GM18508 (cell line): ENCODE measurements around the gene REEP2.
"Not testable (repeated sequence)": the region's sequence is repeated elsewhere in the genome, so short reads cannot be mapped to it uniquely, and the experiment has no call there.

Source experiments
- ATAC-seq: cut with Tn5 transposase; IDR thresholded peaks from one replicate; pipeline ENCODE4 v1.9.1; 2021; ENCODE audit warnings: moderate number of reproducible peaks; ENCODE audit not compliant: insufficient read depth, unreplicated experiment

Gene REEP2

DNA sequence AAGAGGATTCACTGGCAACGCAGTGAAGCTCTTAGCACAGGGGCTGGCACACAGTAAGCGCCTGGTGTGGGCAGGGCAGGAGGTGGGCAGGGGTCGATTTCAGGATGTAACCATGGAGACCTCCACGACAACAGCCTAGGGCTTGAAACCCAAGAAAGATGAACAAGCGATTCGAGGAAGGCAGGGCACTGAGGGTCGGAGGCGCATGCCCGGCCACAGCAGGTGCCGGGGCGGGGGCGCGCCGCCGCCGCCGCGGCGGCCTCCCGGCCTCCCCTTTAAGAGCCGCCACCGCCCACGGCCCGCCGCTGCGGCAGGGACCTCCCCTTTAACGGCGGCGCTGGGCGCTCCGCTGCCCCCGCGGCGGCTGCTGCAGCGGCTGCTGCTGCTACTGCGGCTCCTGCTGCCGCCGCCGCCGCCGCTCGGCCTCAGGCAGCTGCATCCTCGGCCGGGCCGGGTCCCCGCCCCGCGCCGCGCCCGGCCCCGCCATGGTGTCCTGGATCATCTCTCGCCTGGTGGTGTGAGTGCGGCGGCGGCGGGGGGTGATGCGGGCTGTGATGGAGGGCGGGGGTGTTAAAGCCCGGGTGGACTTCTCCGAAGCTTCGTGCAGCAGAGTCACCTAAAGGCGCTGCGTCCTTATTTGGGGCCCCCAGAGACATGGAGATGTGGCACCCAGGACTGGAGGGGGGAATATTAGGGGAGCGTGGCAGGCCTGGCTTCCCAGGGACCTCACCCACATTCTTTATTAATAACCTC lies at the start of gene REEP2:
TSS of gene REEP2 (plus strand) at position 334 of the 753 bp plus-strand sequence. CDS start at position 486, 152 bp downstream.
- ATAC-seq, result no peak

DNA sequence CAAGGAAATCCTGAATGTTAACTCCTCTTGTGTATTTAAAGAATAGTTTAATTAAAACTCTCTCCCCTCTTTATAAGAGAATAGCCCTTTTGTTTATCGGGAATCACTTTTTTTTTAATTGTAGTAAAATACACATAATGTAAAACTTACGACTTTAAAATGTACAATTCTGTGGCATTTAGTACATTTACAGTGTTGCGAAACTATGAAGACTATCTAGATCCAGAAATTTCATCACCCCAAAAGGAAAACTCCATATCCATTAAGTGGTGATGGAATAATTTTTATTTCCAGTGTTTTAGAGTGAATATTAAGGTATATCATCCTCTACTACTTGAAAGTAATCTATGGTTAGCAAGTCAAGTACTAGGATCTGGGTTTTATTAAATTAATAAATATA lies 49.5 kb upstream of the REEP2 start:
- ATAC-seq, result no peak

DNA sequence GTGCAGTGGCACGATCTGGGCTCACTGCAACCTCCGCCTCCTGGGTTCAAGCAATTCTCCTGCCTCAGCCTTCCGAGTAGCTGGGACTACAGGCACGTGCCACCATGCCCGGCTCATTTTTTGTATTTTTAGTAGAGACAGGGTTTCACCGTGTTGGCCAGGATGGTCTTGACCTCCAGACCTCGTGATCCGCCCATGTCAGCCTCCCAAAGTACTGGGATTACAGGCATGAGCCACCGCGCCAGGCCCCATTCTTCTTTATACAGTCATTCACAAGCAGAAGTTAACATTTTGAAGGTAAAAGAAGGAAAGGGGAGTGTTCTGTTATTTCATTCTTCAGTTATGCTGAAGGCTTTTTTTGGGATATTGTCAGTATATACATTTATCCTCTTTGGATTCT lies 48.9 kb upstream of the REEP2 start:
- ATAC-seq, result not testable (repeated sequence)

DNA sequence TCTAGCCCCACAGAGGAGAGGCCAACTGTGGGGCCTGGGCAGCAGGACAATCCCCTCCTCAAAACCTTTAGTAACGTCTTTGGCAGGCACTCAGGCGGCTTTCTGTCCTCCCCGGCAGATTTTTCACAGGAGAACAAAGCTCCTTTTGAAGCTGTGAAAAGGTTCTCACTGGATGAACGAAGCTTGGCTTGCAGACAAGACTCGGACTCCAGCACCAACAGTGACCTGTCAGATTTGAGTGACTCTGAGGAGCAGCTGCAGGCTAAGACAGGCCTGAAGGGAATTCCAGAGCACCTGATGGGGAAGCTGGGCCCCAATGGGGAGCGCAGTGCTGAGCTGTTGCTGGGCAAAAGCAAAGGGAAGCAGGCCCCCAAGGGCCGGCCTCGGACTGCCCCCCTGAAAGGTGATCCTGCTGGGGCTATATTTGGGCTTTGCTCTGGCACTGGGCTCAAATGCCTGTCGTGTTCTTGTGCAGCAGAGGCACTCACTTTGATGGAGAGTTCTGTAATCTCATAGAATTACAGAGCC lies 46.9 kb upstream of the REEP2 start:
- no peak for ATAC-seq

- no peak for ATAC-seq
These were observed 36.2 kb upstream of the REEP2 start for GRCh38 chr5:138402640-138403039.

DNA sequence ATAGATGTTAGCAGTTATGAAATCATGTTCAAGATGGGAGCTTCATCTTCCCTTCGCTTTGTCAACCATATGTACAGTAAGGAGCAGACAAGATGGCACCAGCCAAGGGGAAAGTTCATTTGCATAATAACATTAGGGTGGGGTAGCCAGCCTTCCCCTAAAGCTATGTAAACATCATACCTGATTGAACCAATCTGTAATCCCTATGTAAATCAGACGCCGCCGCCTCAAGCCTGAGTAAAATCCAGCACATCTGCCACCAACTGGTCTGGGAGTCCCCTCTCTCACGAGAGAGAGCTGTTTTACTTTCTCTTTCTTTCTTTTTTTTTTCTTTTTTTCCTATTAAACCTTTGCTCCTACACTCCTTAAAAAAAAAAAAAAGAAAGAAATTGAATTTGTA lies 30.8 kb upstream of the REEP2 start:
- ATAC-seq, result peak; percentile 62

GRCh38 chr5:138410996-138411640 lies 27.7 kb upstream of the REEP2 start:
- ATAC-seq, result not testable (repeated sequence)

DNA sequence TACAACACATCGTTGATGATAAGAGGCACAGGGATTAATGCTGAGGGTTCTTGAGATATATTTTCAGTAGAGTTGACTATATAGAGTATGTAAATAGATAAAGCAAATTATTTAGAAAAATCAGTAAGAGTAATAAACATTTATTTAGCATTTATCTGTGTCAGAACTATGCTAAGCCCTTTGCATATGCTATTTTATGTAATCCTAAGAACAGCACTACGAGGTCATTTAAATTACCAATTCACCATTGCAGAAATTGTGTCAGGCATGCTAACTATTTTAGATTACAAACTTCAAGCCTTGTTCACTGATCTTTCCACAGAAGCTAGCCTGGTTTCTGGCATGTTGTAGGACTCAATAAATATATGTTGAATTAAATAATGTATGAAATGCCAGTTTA lies 20.4 kb upstream of the REEP2 start:
- ATAC-seq, result no peak

GRCh38 chr5:138425079-138425478 lies 13.8 kb upstream of the REEP2 start:
- ATAC-seq, result no peak

GRCh38 chr5:138435943-138436342 lies 2.9 kb upstream of the REEP2 start:
- no peak for ATAC-seq

GRCh38 chr5:138438003-138438723 lies 694 bp upstream of the REEP2 start:
- no peak for ATAC-seq

DNA sequence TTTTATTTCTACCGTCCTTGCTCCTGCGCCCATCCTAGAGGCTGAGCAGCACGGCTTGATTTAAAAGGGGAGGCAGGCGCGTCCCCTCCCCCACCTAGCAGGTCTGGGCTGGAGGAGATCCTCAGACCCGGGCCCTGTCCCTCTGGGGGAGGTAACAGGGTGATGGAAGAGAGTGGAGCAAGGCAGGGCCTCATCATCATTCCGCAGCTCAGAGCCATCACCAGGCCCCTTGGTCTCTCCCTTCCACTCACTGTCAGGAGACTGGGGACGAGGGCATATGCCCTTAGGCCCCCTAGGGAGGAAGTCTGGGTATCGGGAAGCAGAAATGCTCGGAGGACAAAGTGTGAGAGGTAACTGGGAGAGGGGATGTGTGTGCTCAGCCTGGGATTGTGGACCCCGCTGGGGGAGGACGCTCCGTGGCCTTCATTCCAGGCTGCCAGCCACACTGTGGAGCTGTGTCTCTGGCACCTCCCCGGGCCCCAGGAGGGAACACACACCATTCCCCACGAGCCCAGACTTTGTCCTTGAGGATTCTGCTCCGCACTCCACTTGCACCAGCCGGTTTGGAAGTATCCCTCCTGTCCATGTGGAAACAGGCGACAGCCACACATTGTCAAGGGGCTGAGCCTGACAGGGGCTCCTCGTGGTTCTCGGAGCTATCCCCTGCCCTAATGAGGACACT lies 761 bp downstream of the REEP2 start:
- ATAC-seq, result no peak

DNA sequence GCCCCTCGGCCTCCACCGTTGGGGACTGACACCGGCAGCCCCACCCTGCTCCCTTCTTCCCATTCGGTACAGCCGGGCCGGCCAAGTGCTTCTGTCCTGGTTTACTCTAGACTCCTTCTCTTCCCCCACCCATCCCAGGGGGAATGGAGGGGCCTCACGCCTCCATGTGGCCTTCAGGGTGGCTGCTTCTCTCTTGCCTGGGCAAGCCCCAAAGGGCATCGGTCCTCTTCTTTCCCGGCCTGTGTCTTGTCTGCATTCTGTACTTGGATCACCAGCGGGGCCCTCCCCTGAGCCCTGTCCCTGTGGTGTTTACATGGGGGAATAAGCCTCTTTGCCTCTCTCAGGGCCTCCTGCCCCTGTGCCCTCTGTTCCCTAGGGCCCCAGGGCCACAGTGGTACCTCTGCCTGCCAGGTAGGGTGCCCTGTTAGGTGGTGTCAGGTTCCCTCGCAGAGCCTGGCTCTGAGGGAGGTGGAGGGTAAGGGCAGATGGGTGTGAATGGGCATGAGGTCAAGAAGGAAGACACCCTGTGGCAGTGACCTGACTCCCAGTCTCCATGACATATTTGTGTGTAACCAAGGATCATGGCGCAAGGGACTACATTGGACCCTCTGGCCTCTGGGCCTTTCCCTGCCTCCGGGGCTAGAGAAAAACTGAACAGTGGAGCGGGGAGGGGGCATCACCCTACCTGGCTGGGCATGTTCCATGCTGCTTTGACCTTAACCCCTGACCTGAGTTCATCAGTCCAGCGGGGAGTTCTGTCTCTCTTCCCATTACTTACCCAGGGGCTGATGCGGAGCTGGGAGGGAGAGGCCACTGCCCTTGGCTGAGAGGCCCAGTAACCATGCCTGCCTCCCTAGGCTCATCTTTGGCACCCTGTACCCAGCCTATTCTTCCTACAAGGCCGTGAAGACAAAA lies 1.6 kb downstream of the REEP2 start:
- no peak for ATAC-seq

DNA sequence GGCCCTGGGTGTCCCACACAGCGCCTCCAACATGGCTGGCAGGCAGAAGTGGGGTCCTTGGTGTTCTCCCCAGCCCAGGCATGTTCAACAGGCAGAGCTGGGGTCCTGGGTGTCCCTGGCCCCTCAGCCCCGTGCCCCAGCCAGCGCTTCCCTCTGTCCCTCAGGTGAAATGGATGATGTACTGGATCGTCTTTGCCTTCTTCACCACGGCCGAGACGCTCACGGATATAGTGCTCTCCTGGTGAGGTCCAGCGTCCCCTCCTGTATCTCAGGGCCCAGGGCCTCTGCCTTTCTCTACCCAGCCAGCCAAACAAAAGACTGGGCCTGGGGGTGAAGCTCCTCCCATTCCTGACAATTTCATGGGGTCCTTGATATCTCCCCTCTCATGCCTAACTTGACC lies 2.4 kb downstream of the REEP2 start:
- ATAC-seq, result no peak

DNA sequence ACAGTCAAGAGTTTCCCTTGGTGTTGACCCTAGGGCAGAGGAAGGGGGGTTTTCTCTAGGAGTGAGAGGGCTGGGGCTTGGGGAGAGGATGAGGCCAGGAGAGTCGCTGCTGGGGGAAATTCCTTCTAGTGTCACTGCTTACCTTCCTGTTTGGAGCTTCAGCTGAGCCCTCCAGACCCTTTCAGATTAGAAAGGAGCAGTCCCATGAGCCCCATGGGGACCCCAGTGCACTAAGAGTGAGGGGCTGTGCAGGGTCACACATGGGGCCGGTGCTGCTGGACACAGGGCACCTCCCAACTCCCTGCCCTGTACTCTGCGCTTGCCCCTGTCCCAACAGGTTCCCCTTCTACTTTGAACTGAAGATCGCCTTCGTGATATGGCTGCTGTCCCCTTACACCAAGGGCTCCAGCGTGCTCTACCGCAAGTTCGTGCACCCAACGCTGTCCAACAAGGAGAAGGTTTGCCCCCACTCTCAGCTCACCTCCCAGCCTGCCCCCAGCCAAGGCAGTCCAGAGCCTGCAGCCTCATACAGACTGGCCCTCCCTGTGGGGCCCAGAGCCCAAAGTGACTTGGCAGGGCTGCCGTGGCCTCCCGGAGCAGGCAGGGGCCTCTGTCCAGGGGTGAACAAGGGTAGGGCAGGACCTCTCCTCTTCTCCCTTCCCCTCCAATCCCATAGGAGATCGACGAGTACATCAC lies 5.4 kb downstream of the REEP2 start:
- ATAC-seq, result no peak

DNA sequence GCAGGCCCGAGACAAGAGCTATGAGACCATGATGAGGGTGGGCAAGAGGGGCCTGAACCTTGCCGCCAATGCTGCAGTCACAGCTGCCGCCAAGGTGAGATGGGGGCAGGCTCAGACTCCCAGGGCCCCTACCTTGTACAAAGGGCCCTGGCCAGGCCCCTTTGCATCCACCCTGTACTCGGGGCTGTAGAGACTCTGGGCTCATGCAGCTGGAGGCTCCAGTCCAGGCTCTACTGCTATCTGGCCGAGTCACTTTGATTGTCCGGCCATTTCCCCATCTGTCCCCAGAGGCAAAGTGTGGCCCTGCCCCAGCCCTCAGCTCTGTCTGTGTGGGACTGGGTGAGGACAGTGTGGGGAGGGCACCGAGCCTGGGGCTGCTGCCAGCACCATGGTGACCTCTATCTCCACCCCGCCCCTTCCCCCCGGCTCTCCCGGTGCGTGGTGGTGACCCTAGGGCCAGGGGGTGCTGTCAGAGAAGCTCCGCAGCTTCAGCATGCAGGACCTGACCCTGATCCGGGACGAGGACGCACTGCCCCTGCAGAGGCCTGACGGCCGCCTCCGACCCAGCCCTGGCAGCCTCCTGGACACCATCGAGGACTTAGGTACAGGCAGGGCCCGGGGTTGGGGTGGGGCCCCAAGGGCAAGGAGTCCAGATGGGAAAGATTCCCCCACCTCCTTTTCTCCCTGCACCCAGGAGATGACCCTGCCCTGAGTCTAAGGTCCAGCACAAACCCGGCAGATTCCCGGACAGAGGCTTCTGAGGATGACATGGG lies 6.1 kb downstream of the REEP2 start:
- ATAC-seq, result no peak

GRCh38 chr5:138445547-138446271 lies 6.9 kb downstream of the REEP2 start:
- no peak for ATAC-seq

- no peak for ATAC-seq
These were observed 9.2 kb downstream of the REEP2 start for GRCh38 chr5:138448070-138448469.
